ENCODE results near the gene RGS17.

GRCh38 chr6:153031335-153031955, 99.6 kb downstream of the RGS17 start:
- no peak for TF ChIP-seq POLR2A (IDR thresholded peaks at IDR 0.05)
- no peak for TF ChIP-seq CTCF (IDR thresholded peaks at IDR 0.05)
